Measurements from ENCODE around the gene FHIT. TPM values are rescaled to one million over a fixed set of nuclear protein-coding genes. Genes with fewer than 3 reads are reported as not detected.

The FHIT gene
- total and polyA plus RNA-seq, 2 experiments from 2014 or later: 9.7 to 16.2 TPM

GRCh38 chr3:60613769-60614303 lies 637.4 kb downstream of the FHIT start:
- no peak for DNase-seq (ENCODE audit: low spot score)
- Histone ChIP-seq H3K4me3 (no peak overlapping the region), H3K79me2 (no peaks in the 10 kb centered on the region), H3K36me3 (replicated peaks; ENCODE audit: insufficient read depth, low read depth) (no peaks in the 10 kb centered on the region), H2AFZ (no peak overlapping the region), H3K9me3 (ENCODE audit: low read depth) (no peaks in the 10 kb centered on the region), H3K4me2 (no peak overlapping the region), H3K27me3 (no peaks in the 10 kb centered on the region), H3K9me2 (replicated peaks; ENCODE audit: insufficient read depth) (no peaks in the 10 kb centered on the region), H4K20me1 (ENCODE audit: insufficient read depth, poor library complexity, severe bottlenecking) (no peaks in the 10 kb centered on the region), H3K4me1 (ENCODE audit: insufficient read depth) (no peaks in the 10 kb centered on the region), H3K27ac (no peak overlapping the region)
- no peak for TF ChIP-seq EZH2 (IDR thresholded peaks at IDR 0.05; ENCODE audit: borderline replicate concordance)
- no peak for TF ChIP-seq CTCF (IDR thresholded peaks at IDR 0.05; ENCODE audit: poor library complexity)
- no peak for TF ChIP-seq EZH2phosphoT487 (IDR thresholded peaks at IDR 0.05; ENCODE audit: low read depth, severe bottlenecking, unreplicated experiment)
- WGBS (ENCODE audit: low lambda C conversion rate, missing lambda C conversion rate): 100% methylated on average over 1 of the region's 1 CpG

- Histone ChIP-seq H3K4me2 (peak overlapping the region; percentile 11), H3K79me2 (no peaks in the 10 kb centered on the region), H3K9me3 (ENCODE audit: low read depth) (no peaks in the 10 kb centered on the region), H3K27me3 (no peaks in the 10 kb centered on the region), H2AFZ (no peak overlapping the region), H4K20me1 (ENCODE audit: insufficient read depth, poor library complexity, severe bottlenecking) (no peaks in the 10 kb centered on the region), H3K27ac (no peak overlapping the region), H3K4me1 (ENCODE audit: insufficient read depth) (no peaks in the 10 kb centered on the region), H3K36me3 (replicated peaks; ENCODE audit: insufficient read depth, low read depth) (no peaks in the 10 kb centered on the region), H3K4me3 (no peak overlapping the region), H3K9me2 (replicated peaks; ENCODE audit: insufficient read depth) (no peaks in the 10 kb centered on the region)
- WGBS (ENCODE audit: low lambda C conversion rate, missing lambda C conversion rate): 92% methylated on average over 7 of the region's 7 CpGs
- no peak for TF ChIP-seq EZH2 (IDR thresholded peaks at IDR 0.05; ENCODE audit: borderline replicate concordance)
- TF ChIP-seq EZH2phosphoT487 (IDR thresholded peaks at IDR 0.05; ENCODE audit: low read depth, severe bottlenecking, unreplicated experiment): no peak
- DNase-seq (ENCODE audit: low spot score): peak; percentile 69
Observed at GRCh38 chr3:60610441-60611112, 640.7 kb downstream of the FHIT start.

- H3K27me3 ChIP-seq: no peaks in the 10 kb centered on the region
- no peak for TF ChIP-seq EZH2phosphoT487 (IDR thresholded peaks at IDR 0.05; ENCODE audit: low read depth, severe bottlenecking, unreplicated experiment)
- TF ChIP-seq CTCF (IDR thresholded peaks at IDR 0.05; ENCODE audit: poor library complexity): no peak
- no peak for TF ChIP-seq EZH2 (IDR thresholded peaks at IDR 0.05; ENCODE audit: borderline replicate concordance)
- no peak overlapping the region for H3K27ac ChIP-seq
- WGBS (ENCODE audit: low lambda C conversion rate, missing lambda C conversion rate): 87% methylated on average over 4 of the region's 4 CpGs
- no peaks in the 10 kb centered on the region for H3K36me3 ChIP-seq (replicated peaks; ENCODE audit: insufficient read depth, low read depth)
- no peaks in the 10 kb centered on the region for H3K4me1 ChIP-seq (ENCODE audit: insufficient read depth)
- no peak for DNase-seq (ENCODE audit: low spot score)
- H3K9me2 ChIP-seq (replicated peaks; ENCODE audit: insufficient read depth): no peaks in the 10 kb centered on the region
- no peaks in the 10 kb centered on the region for H3K9me3 ChIP-seq (ENCODE audit: low read depth)
- no peaks in the 10 kb centered on the region for H3K79me2 ChIP-seq
- H3K4me3 ChIP-seq: no peak overlapping the region
- no peaks in the 10 kb centered on the region for H4K20me1 ChIP-seq (ENCODE audit: insufficient read depth, poor library complexity, severe bottlenecking)
- no peak overlapping the region for H3K4me2 ChIP-seq
- no peak overlapping the region for H2AFZ ChIP-seq
Observed at GRCh38 chr3:60609446-60609845, 641.8 kb downstream of the FHIT start.

GRCh38 chr3:60603860-60604259 lies 647.4 kb downstream of the FHIT start:
- no peaks in the 10 kb centered on the region for H4K20me1 ChIP-seq (ENCODE audit: insufficient read depth, poor library complexity, severe bottlenecking)

More at GRCh38 chr3:60603860-60604259, 647.4 kb downstream of the FHIT start:
- Histone ChIP-seq H3K9me2 (replicated peaks; ENCODE audit: insufficient read depth) (no peaks in the 10 kb centered on the region), H3K27ac (no peak overlapping the region), H3K79me2 (no peaks in the 10 kb centered on the region), H3K27me3 (no peaks in the 10 kb centered on the region), H3K4me1 (ENCODE audit: insufficient read depth) (peaks cover 8% of the 10 kb centered on the region), H3K9me3 (ENCODE audit: low read depth) (no peaks in the 10 kb centered on the region), H2AFZ (no peak overlapping the region), H3K36me3 (replicated peaks; ENCODE audit: insufficient read depth, low read depth) (no peaks in the 10 kb centered on the region), H3K4me2 (no peak overlapping the region), H3K4me3 (no peak overlapping the region)
- TF ChIP-seq EZH2 (IDR thresholded peaks at IDR 0.05; ENCODE audit: borderline replicate concordance): no peak
- 93% methylated on average over 3 of the region's 3 CpGs for WGBS (ENCODE audit: low lambda C conversion rate, missing lambda C conversion rate)
- DNase-seq (ENCODE audit: low spot score): no peak

Measured in hepatocyte (in vitro differentiated cells).